ENCODE measurements around the gene USF2. TPM values are rescaled to one million over a fixed set of nuclear protein-coding genes. Genes with fewer than 3 reads are reported as not detected.

The USF2 gene
- polyA plus RNA-seq, 1 donor from 2014 or later = 11.5 TPM

DNA sequence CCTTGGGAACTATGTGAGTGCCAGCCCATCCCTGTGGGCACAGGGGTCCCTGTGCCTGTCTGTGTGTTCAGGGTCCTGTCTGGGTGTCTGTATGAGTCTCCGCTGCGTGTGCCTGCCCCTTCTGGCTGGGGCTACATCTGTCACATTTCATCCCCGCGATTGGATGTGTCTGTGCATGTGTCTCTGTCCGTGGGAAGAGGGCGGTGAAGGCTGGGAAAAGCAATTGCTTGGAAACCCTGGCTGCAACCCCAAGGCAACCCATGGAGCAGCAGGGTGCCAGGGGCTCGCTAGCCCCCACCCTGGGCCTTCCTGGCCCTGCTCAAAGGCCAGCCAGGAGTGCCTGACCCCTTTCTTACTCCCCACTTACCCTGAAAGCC lies 24.6 kb downstream of the USF2 start:
- Mint-ChIP-seq H3K4me3 (peak overlapping the region in 1 of 4 donors; percentile 1), H3K4me1 (peaks cover 12 to 18% (median 18%) of the 10 kb centered on the region in 3 donors), H3K27ac (no peak overlapping the region), H3K36me3 (no peaks in the 10 kb centered on the region), H3K27me3 (peaks cover 6% of the 10 kb centered on the region), H3K9me3 (no peaks in the 10 kb centered on the region)

DNA sequence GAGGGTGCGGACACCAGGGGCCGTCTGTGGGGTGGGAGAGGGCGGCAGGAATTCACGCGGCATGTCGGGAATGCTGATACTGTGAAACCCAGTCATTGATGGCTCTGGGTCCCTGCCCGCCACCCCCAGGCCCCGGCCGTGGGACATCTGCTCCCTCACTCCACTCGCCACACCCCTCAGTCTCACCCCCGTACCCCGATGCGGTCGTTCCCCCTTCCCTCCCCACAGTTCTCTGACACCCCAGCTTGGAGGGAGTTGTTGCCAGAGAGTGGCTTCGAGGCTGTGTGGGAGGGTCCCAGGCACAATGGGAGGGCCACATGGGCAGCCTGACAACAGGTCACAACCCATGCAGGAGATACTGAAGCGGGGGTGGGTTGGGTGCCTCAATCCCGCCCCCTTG lies 25.0 kb downstream of the USF2 start:
- H3K4me3 Mint-ChIP-seq = no peak overlapping the region
- no peaks in the 10 kb centered on the region for H3K36me3 Mint-ChIP-seq
- H3K4me1 Mint-ChIP-seq = peaks cover 12 to 18% (median 18%) of the 10 kb centered on the region in 3 donors
- no peaks in the 10 kb centered on the region for H3K9me3 Mint-ChIP-seq
- peaks cover 6% of the 10 kb centered on the region for H3K27me3 Mint-ChIP-seq
- no peak overlapping the region for H3K27ac Mint-ChIP-seq

DNA sequence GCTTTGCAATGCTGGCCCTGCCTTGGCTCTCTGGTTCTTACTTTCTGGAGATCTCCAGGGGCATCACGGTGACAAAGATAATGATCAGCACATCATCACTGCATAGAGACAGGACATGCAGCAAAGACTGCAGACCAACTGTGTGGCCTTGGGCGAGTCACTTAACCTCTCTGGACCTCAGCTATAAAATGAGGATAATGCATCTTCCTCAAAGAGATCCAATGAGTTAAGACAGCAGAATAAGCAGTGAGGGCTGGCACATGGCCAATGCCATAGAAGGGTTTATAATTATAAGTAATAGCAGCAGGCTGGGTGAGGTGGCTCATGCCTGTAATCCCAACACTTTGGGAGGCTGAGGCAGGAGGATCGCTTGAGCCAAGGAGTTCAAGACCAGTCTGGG lies 25.6 kb downstream of the USF2 start:
- H3K27ac Mint-ChIP-seq = no peak overlapping the region
- H3K4me1 Mint-ChIP-seq = peaks cover 12 to 18% (median 18%) of the 10 kb centered on the region in 3 donors

DNA sequence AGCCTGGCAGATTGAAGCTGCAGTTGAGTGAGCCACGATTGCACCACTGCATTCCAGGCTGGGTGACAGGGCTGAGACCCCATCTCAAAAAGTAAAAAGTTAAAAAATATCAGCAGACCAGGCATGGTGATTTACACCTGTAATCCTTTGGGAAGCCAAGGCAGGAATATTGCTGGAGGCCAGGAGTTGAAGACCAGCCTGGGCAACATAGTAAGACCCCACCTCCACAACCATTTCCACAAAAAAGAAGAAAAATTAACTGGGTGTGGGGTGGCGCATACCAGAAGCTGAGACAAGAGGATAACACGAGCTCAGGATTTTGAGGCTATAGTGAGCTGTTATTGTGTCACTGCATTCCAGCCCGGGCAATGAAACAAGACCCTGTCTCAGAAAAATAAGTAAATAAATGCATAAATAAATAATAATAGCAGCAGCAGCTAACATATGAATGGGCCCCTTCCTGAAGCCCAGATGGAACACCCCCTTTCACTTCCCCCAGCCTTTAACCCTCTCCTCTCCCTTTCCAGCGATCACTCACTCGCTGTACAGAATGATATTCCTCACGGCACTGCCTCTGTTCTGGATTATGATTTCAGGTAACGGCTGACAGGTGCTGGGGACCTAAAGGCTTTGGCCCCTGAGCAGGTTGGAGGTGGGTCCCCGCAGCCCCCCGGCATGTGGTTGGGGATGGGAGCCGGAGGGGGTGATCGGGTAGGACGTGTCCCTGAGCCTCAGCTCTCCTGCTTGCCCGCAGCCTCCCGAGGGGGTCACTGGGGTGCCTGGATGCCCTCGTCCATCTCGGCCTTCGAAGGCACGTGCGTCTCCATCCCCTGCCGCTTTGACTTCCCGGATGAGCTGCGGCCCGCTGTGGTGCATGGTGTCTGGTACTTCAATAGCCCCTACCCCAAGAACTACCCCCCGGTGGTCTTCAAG lies 26.4 kb downstream of the USF2 start:
- peak overlapping the region in 2 of 4 donors; percentile 76 for H3K4me3 Mint-ChIP-seq
- H3K4me1 Mint-ChIP-seq = peaks cover 12 to 18% (median 18%) of the 10 kb centered on the region in 3 donors
- no peaks in the 10 kb centered on the region for H3K36me3 Mint-ChIP-seq
- H3K9me3 Mint-ChIP-seq = no peaks in the 10 kb centered on the region
- H3K27ac Mint-ChIP-seq = peak overlapping the region; percentile 31 to 67 (median 49)
- peaks cover 6% of the 10 kb centered on the region for H3K27me3 Mint-ChIP-seq

More for the DNA sequence above, 25.6 kb downstream of the USF2 start:
- peaks cover 6% of the 10 kb centered on the region for H3K27me3 Mint-ChIP-seq
- H3K9me3 Mint-ChIP-seq = no peaks in the 10 kb centered on the region
- H3K4me3 Mint-ChIP-seq = no peak overlapping the region
- no peaks in the 10 kb centered on the region for H3K36me3 Mint-ChIP-seq

DNA sequence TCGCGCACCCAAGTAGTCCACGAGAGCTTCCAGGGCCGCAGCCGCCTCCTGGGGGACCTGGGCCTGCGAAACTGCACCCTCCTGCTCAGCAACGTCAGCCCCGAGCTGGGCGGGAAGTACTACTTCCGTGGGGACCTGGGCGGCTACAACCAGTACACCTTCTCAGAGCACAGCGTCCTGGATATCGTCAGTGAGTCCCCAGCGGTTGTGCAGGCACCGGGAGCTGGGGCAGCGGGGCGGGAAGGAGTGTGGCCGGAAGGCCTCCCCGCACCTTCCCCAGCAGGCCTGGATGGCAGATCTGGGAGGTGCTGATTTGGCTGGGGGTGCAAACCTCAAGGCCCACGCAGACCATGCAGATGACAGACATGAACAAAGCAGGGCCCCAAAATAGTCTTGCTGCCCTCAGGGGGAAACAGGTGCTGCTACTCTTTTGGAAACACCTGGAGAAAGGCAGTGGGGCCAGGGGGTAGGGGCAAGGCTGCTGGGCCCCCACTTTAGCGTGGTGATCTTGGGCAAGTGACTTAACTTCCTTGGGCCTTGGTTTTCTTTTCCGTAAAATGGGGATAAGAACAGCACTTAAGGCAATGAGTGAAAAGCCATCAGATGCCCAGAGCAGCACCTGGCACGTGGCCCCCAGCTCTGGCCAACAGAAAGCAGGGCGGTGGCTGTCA lies 27.2 kb downstream of the USF2 start:
- Mint-ChIP-seq H3K9me3 (no peaks in the 10 kb centered on the region), H3K4me3 (peak overlapping the region in 3 of 4 donors; percentile 41 to 76 (median 76)), H3K27me3 (peaks cover 6% of the 10 kb centered on the region), H3K27ac (peak overlapping the region; percentile 31 to 67 (median 49)), H3K36me3 (no peaks in the 10 kb centered on the region), H3K4me1 (peaks cover 12 to 18% (median 18%) of the 10 kb centered on the region in 3 donors)

DNA sequence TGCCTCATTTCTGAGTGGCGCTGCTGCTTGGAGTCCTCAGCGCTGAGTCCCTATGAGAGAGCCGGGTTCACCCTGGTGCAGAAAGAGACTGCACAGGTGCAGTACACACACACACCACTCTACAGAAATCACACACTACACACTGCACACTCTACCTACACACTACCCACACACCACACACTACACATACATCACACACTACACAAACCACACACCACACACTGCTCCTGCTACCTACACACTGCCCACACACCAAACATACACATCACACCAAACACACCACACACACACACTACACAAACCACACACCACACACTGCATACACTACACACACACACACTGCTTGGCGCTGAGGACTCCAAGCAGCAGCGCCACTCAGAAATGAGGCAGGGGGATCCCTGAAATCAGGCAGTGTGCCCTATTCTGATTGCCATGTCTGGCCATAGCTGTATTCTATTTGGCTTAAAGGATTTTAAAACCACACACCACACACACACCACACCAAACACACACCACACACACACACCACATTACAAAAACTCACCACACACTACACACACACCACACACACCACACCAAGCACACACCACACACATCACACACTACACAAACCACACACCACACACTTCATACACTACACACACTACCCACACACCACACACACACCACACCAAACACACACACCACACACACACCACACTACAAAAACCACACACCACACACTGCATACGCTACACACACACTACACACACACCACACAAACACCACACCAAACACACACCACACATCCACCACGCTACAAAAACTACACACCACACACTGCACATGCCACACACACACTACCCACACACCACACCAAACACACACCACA lies 28.1 kb downstream of the USF2 start:
- H3K27me3 Mint-ChIP-seq = peaks cover 2% of the 10 kb centered on the region
- no peak overlapping the region for H3K4me3 Mint-ChIP-seq
- no peak overlapping the region for H3K27ac Mint-ChIP-seq
- H3K36me3 Mint-ChIP-seq = no peaks in the 10 kb centered on the region
- H3K9me3 Mint-ChIP-seq = no peaks in the 10 kb centered on the region
- H3K4me1 Mint-ChIP-seq = peaks cover 12 to 18% (median 16%) of the 10 kb centered on the region in 3 donors

DNA sequence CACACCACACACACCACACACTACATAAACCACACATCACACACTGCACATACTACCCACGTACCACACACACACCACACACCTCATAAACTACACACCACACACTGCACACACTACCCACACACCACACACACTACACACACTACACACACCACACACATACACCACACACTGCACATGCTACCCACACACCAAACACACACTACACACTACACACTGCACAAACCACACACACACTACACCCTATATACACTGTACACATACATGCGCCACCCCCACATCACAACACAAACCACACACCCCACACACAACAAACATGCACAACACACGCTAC lies 28.7 kb downstream of the USF2 start:
- no peak overlapping the region for H3K27ac Mint-ChIP-seq
- no peak overlapping the region for H3K4me3 Mint-ChIP-seq
- peaks cover 2% of the 10 kb centered on the region for H3K27me3 Mint-ChIP-seq
- H3K4me1 Mint-ChIP-seq = peaks cover 9 to 15% (median 13%) of the 10 kb centered on the region in 3 donors
- no peaks in the 10 kb centered on the region for H3K36me3 Mint-ChIP-seq
- H3K9me3 Mint-ChIP-seq = no peaks in the 10 kb centered on the region

DNA sequence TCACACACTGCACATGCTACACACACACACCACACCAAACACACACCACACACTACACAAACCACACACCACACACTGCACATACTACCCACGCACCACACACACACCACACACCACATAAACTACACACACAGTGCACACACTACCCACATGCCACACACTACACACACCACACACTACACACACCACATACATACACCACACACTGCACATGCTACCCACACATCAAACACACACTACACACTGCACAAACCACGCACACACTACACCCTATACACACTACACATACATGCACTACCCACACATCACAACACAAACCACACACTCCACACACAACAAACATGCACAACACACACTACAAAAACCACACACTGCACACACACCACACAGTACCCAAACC lies 29.2 kb downstream of the USF2 start:
- no peaks in the 10 kb centered on the region for H3K36me3 Mint-ChIP-seq
- H3K4me1 Mint-ChIP-seq = peaks cover 5 to 13% (median 8%) of the 10 kb centered on the region in 3 donors
- no peak overlapping the region for H3K27ac Mint-ChIP-seq
- peaks cover under 1% of the 10 kb centered on the region for H3K27me3 Mint-ChIP-seq
- H3K9me3 Mint-ChIP-seq = no peaks in the 10 kb centered on the region
- H3K4me3 Mint-ChIP-seq = no peak overlapping the region

DNA sequence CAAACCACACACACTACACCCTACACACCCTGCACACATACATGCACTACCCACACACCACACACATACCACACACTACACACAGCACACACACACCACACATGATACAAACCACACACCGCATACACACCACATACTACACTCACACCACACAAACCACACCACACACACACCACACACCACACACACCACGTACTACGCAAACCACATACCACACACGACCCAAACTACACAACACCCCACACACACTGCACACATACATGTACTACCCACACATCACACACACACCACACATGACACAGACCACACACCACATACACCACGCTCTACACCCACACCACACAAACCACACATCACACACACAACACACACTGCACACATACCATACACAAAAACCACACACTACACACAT lies 29.8 kb downstream of the USF2 start:
- no peaks in the 10 kb centered on the region for H3K9me3 Mint-ChIP-seq
- H3K4me1 Mint-ChIP-seq = peaks cover 0 to 11% (median 7%) of the 10 kb centered on the region in 3 donors
- H3K4me3 Mint-ChIP-seq = no peak overlapping the region
- no peaks in the 10 kb centered on the region for H3K27me3 Mint-ChIP-seq
- H3K27ac Mint-ChIP-seq = no peak overlapping the region
- no peaks in the 10 kb centered on the region for H3K36me3 Mint-ChIP-seq

DNA sequence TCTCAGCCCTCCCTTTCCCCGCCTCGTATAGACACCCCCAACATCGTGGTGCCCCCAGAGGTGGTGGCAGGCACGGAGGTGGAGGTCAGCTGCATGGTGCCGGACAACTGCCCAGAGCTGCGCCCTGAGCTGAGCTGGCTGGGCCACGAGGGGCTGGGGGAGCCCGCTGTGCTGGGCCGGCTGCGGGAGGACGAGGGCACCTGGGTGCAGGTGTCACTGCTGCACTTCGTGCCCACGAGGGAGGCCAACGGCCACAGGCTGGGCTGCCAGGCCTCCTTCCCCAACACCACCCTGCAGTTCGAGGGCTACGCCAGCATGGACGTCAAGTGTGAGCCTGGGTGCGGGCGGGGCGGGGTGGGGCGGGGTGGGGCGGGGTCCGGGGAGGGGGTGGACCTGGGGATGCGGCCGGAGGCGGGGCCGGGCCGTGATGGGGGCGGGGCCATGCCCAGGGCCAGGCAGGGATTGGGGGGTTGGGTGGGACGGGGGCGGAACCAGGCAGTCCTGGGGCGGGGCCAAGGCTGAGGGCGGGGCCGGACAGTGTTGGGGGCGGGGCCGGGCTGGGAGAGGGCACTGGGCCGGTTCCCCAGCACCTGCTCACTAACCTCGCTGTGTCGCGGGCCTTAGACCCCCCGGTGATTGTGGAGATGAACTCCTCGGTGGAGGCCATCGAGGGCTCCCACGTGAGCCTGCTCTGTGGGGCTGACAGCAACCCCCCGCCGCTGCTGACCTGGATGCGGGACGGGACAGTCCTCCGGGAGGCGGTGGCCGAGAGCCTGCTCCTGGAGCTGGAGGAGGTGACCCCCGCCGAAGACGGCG lies 31.0 kb downstream of the USF2 start:
- Mint-ChIP-seq H3K4me3 (no peak overlapping the region), H3K4me1 (peaks cover 0 to 11% (median 7%) of the 10 kb centered on the region in 3 donors), H3K27ac (no peak overlapping the region), H3K27me3 (no peaks in the 10 kb centered on the region), H3K36me3 (no peaks in the 10 kb centered on the region), H3K9me3 (no peaks in the 10 kb centered on the region)

DNA sequence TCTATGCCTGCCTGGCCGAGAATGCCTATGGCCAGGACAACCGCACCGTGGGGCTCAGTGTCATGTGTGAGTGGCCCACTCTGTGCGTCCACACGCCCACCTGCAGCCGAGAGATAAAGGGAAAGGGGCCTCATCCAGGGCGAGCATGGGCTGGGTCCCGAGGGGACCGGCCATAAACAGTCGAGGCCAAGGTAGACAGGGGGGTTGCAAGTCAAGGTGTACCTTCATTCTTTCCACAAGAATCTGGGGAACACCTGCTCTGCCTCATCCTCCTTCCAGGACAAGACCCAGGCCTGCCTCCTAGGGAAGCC lies 31.5 kb downstream of the USF2 start:
- no peaks in the 10 kb centered on the region for H3K27me3 Mint-ChIP-seq
- H3K4me3 Mint-ChIP-seq = no peak overlapping the region
- H3K27ac Mint-ChIP-seq = no peak overlapping the region
- H3K36me3 Mint-ChIP-seq = no peaks in the 10 kb centered on the region
- no peaks in the 10 kb centered on the region for H3K9me3 Mint-ChIP-seq
- H3K4me1 Mint-ChIP-seq = peaks cover 0 to 13% (median 7%) of the 10 kb centered on the region in 3 donors

DNA sequence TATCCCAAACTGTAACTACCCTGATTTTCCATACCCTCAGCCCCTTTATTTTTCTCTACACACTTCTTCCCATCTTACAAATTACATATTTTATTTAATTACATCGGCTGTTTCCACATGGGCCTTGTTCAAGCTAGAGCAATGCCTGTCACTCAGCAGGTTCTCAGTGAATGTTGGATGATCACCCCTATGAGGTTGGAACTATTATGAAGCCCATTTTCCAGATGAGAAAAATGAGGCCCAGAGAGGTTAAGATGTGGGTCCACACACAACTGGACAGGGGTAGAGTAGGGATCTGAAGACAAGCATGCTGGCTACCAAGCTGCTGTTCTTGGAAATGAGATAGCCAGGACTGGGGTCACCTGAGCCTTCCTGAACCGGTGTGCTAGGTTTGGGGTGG lies 33.2 kb downstream of the USF2 start:
- Mint-ChIP-seq H3K36me3 (no peaks in the 10 kb centered on the region), H3K27ac (no peak overlapping the region), H3K4me1 (peaks cover 4 to 11% (median 6%) of the 10 kb centered on the region in 3 donors), H3K4me3 (no peak overlapping the region), H3K27me3 (no peaks in the 10 kb centered on the region), H3K9me3 (no peaks in the 10 kb centered on the region)

DNA sequence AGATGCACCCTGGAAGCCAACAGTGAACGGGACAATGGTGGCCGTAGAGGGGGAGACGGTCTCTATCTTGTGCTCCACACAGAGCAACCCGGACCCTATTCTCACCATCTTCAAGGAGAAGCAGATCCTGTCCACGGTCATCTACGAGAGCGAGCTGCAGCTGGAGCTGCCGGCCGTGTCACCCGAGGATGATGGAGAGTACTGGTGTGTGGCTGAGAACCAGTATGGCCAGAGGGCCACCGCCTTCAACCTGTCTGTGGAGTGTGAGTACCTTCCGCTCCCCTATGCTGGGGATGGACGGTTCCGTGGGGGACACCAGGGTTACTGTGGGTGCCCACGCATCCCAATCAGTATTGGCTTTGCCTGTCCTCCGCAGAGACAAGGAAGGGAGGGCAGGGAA lies 33.7 kb downstream of the USF2 start:
- no peaks in the 10 kb centered on the region for H3K9me3 Mint-ChIP-seq
- no peaks in the 10 kb centered on the region for H3K27me3 Mint-ChIP-seq

DNA sequence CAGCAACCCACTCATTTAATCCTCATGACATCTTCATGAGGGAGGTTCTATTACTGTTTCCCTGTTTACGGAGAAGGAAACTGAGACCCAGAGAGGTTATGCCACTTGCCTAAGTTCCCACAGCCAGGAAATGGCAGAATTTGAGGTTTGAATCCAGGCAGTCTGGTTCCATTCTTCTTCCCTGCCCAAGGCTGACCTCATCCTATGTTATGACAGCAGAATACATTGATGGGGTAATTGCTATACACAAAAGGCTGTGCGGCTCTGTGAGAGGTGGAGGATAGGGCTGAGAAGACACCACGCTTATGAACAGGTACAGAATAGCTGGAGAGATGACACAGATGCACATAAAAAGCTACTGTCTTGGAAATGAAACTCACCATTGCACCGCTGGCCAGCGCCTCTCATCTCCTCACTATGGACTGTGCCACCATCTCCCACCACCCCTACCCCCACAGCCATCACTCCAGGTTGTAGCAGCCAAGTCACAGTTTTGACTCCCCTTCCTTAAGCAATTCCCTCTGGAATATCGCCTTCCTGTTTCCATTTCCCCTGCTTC lies 34.7 kb downstream of the USF2 start:
- Mint-ChIP-seq H3K36me3 (no peaks in the 10 kb centered on the region), H3K9me3 (no peaks in the 10 kb centered on the region), H3K4me1 (peaks cover 12 to 21% (median 15%) of the 10 kb centered on the region in 3 donors), H3K27ac (no peak overlapping the region), H3K4me3 (no peak overlapping the region), H3K27me3 (no peaks in the 10 kb centered on the region)

More for the DNA sequence above, 33.7 kb downstream of the USF2 start:
- Mint-ChIP-seq H3K4me3 (no peak overlapping the region), H3K27ac (no peak overlapping the region), H3K36me3 (no peaks in the 10 kb centered on the region), H3K4me1 (peaks cover 7 to 15% (median 11%) of the 10 kb centered on the region in 3 donors)

Data from IgD-negative memory B cell (primary cell).